Activated CD4-positive, alpha-beta T cell treated with anti-CD3 and anti-CD28 coated beads, Interleukin-2, amount 50 U/mL, for 4 hours (primary cell): Measurements from ENCODE around the gene THSD7B.

Experiments
- DNase-seq, 2 experiments: peaks; one replicate each; pipeline ENCODE4 v3.0.0-alpha.2; 2020

The THSD7B gene

DNA sequence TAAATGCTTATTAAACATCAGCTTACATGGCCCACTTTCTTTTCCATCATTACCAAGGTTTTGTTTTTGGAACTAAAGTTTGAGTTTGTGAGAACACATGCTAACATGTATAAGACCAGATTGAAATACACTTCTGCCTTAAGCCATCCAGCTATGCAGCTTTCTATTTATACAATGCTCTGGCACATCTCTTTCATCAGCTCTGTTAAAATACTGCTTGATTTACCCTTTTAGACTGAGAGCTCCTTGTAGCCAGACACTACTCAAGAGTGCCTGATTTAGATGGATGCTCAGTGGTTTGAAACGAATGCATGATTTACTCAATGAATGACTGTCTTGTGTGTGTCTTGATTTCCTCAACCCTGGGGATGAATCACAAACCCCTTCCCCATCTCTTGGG lies 392.5 kb downstream of the THSD7B start:
- no peak for DNase-seq

DNA sequence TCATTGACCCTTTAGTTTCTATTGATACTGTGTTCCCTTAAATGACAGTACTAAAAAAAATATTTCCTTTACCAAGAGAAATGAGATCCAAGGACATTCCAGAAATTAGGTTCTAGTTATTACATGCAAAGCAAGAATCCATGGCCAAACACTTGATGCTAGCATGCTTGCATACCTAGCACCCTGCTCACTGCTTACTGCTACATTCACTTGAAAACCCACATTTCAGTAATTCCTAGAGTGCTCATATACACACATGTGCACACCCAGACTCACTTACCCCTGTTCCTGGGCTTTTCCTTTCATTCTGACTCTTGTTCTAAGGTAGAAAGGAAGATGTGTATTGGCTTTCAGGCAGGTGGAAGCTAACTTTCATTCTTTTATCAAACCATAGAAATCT lies 395.9 kb downstream of the THSD7B start:
- no peak for DNase-seq

DNA sequence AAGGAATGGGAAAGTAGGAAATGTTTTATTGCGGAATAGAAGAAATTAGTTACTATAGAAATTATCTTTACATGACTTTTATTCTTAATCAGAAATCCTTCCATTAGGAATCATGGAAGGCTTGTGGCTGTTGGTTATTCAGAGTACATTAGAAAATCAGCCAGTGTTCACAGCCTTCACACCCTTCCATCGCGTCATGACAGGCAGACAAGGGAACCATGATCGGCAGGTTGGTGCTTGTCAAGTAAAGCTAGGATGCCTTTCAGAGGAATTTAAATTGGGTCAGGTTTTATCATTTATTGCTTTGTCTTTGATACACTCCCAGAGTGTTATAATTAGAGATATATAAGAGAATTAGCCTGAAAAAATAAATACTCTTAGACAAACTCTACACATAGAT lies 400.6 kb downstream of the THSD7B start:
- DNase-seq: no peak

DNA sequence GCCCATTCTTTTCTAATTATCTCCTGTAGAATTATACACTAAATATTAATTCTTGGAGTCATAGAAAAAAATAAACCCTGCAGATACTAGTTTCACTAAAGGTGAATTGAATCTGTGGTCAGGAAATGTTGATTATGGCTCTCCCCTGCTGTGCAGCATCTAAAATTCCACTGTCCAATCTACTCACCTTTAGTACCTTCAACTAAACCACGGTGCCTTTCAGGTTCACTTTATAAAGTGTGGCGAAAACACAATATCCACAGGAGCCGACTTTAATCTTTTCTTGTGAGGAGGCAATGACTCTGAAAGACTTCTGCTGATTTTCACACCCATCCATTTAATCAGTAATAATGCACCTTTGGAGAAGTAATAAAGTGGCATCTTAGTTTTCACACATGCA lies 402.3 kb downstream of the THSD7B start:
- no peak for DNase-seq

DNA sequence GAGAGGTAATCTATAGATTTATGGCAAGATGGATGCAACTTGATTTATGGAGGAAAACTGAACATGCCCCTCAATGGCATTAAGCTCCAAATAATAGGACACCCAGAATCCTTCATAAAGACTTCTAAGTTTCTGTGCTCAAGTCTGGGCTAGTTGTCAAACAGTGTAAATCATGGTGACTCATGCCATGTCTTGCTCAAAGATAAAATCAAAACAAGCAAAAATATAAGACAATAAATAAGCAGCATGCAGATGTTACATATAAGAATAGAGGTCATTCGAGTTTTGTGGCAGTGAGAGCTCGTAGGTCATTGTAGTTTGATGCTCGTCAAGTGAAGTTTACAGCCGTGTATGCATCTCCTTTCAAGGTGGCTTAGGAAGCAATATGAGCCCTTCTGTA lies 403.2 kb downstream of the THSD7B start:
- no peak for DNase-seq

DNA sequence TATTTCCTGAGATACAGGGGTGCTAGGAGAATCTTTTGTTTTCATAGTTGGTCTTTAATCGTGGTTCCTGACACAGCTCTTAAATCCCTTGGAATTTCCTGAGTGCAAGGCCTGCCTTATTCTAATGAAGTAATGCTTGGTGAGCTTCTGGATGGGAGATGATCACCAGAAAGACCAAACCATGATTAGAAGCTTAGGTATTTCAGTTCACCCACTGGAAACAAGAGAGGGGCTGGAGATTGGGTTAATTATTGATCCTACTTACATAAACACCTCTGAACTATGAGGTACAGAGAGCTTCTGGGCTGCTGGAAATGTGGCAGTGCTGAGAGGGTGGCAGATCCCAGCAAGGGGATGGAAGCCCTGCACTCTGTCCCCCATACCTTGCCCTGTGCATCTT lies 406.8 kb downstream of the THSD7B start:
- DNase-seq: no peak

DNA sequence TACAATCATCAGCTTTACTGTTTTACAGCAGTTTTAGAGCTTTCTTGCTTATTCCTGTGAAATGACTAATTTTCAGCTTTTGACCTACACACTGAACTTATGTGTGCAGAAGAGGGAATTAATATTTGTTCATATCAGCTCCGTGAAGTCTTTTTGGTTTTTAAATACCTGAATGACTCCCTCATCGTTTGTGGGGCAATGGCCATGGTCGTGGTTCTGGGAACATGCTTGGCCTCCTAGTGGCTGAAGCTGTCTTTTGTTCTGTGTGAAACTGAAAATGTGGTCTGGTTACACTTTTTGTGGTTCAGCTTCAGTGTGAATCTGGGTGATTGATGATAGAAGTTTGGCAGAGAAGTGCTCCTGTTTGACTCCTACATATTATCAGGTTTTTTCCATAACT lies 408.1 kb downstream of the THSD7B start:
- no peak for DNase-seq

DNA sequence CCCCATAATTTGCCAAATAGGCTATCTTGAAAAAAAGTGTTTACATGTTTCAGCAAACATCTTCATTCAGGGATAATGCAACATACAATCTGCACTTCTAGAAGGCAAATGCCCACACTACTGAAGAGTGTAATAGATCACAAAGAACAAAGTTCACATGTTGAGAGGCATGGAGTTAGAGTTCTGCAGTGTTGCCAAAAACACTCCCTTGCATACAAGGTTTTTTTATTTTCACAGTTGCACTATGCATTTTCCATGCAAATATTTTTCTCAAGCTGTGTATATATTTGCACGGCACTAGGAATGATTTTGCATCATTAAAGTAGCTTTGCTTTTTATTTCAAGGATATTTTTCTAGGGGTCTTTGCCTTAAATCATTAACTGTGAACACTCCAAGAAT lies 409.9 kb downstream of the THSD7B start:
- DNase-seq: no peak

DNA sequence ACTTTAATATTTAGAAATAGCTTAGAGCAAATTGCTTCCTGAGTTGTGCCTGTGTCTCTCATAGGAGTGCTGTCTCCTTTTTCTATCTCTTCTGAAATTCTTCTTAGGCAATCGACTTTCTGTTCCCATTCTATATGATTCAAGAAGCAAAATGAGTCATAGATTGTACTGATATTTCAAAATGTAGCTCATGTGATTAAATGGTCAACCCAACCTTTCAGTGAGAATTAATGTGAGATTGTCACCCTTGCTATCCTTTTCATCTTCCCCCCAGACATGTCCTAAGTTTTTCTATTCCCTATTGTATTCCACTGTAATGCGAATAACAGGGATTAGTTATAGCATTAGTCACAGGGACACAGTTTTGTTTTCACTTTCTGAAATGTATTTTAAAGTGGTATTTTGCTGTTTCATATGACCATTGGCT lies 413.6 kb downstream of the THSD7B start:
- DNase-seq: no peak

DNA sequence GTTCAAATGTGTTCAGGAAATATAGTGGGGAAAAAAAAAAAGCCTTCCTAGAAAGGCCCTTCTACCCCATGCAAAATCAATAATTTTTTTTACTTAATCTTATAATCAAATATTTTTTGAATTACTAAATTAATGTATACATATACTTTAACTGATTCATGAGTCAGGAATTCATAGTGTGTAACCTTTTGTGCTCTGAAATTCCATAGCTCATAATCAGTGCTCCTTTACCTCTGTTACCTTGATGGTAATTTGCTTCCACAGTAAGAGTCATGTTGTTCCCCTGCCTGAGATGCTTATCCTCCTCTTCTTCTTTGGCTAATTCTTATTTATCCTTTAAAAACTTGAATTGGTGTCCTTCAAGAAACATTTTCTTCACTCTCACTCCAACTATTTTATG lies 414.2 kb downstream of the THSD7B start:
- DNase-seq: no peak

DNA sequence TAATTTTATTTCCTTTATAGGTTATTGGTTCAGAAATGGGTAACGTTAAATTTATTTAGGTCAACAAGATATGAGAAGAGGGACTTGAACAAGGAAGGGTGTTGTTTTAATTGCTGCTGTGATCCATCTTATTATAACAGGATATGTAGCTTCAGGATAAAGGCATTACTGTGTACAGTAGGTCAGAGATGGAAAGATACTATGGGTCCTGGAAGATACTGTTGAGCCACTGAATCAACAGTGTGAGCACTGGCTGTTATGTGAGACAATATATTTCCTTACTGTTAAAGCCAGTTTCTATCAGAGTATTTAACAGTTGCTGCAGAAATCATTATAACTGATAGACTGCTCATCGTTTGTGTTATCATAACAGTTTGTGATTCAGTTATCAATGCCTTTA lies 414.7 kb downstream of the THSD7B start:
- no peak for DNase-seq

DNA sequence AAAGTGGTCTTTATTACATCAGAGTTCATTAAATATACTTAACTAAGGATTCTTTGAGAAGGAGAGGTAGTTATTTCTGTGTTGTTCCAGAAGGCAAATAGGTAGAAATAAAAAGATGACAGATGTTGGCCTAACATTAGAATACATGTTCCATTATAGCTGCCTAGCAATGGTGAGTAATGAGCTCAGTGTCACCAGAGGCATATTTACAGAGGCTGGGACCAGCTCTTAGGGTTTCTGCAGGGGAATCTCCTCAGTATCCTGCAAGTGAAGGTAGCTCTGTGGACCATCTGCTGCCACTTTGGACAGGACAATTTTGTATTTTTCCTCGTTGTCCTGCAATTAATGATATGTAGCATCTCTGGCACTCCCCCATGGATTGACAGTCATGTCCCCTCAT lies 416.0 kb downstream of the THSD7B start:
- no peak for DNase-seq

DNA sequence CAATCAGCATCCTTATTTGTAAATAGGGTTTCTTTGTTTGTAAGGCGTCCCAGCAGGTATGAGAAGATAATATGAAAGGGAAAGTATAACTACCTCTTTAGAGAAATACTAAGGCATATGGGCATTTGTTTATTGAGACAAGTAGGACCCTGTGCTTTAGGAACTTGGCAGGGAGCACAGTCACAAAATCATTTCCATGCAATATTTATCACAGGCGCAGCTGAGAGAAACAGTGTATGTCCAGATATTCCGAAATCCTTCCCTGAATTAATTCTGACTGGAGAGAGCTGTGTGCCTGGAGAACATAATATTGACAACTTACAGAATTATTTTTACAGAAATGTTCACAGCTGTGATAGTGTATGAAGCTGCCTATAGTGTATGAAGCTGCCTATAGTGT lies 416.7 kb downstream of the THSD7B start:
- no peak for DNase-seq

DNA sequence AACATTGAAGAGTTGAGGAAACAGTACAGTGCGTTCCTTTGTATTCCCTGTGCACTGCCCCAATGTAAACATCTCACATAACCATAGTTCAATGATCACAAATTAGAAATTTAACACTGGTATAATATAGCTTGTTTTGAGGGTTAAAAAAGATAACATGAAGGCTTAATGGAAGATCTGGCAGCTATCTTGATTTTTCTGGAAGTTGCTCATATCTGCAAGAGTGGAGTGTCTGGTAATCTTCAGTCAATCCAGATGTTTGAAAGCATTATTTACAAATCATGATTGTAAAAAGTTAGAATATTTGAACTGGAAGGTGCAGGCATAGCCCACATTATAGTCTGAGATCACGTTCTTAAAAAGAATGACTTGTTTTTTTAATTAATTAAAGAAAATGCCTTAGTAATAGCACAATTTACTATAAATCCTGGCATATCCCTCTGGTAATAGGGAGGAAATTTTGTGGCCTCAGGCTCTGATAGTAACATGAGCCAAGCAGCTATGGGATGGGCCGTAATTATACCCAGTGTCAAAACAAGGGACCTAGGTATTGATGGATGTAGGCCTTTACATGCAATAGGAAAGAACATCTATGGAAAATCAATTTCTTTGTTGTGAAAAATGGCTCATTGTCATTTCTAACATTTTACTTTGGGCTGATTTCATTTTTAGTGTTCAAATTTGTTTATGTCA lies 418.0 kb downstream of the THSD7B start:
- DNase-seq: no peak

DNA sequence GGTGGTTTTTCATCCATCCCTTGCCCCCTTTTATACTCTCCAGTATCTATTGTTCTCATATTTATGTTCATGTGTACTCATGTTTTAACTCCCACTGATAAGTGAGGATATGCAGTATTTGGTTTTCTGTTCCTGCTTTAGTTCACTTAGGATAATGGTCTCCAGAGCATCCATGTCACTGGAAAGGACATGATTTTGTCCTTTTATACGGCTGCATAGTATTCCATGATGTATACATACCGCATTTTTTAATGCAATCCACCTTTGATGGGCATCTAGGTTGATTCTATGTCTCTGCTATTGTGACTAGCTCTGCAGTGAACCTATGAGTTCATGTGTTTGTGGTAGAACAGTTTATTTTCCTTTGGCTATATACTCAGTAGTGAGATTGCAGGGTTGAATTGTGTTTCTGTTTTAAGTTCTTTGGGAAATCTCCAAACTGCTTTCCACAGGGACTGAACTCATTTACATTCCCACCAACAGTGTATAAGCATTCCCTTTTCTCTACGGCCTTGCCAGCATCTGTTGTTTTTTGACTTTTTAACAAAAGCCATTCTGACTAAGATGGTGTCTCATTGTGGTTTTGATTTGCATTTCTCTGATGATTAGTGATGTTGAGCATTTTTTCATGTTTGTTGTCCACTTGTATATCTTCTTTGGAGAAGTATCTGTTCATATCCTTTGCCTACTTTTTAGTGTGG lies 420.2 kb downstream of the THSD7B start:
- no peak for DNase-seq

DNA sequence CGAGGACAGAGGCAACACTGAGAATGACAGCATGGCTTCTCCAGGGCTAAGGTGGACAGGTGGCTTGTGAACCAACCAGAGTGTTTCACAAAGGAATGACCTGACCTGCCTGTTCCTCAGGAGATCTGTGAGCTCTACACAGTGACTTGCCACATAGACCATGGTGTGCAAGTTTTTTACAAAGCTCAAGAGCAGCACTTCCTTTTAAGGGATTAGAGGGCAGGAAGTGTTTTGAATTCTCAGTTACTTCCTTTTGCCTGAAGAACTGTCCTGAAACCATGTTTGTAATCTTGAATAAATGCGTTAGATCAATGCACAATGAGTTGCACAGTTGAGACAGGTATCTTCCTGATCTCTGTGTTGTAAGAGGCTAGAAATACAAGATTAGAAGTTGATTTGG lies 421.9 kb downstream of the THSD7B start:
- DNase-seq: no peak

DNA sequence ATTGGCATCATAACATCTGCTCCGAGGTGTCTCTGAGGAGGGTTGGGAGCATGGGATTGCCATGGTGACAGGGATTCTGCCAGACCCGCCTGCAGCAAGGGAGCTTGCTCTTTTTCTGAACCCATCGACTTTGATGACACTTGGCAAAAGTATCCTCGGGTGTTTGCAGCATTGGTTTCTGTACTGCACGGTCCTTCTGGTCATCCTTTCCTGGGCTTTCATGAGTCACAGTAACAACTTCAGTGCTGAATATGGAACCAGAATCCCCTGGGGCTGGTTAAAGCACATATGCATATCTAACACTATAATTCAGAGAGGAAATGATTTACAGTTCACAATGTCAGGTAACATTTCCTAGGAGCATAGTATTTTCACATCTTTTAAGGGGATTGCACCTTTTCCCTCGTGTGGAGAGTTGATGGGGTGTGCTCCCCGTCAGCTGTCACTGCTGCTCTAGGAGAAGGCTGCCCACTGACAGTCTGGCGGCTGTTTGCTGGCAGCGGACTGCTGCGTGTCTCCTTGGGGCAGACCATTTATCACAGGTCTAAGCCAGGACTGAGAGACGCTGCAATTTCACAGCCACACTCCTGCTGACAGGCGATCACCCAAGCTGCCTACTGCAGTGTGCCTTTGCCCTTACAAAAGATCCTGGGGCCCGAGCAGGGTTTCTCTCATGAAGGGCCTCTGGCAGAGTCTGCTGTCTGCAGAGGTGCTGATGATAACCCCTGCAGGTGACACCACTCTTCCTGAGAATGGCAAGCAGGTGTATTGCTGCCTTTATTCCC lies 425.3 kb downstream of the THSD7B start:
- DNase-seq: no peak

DNA sequence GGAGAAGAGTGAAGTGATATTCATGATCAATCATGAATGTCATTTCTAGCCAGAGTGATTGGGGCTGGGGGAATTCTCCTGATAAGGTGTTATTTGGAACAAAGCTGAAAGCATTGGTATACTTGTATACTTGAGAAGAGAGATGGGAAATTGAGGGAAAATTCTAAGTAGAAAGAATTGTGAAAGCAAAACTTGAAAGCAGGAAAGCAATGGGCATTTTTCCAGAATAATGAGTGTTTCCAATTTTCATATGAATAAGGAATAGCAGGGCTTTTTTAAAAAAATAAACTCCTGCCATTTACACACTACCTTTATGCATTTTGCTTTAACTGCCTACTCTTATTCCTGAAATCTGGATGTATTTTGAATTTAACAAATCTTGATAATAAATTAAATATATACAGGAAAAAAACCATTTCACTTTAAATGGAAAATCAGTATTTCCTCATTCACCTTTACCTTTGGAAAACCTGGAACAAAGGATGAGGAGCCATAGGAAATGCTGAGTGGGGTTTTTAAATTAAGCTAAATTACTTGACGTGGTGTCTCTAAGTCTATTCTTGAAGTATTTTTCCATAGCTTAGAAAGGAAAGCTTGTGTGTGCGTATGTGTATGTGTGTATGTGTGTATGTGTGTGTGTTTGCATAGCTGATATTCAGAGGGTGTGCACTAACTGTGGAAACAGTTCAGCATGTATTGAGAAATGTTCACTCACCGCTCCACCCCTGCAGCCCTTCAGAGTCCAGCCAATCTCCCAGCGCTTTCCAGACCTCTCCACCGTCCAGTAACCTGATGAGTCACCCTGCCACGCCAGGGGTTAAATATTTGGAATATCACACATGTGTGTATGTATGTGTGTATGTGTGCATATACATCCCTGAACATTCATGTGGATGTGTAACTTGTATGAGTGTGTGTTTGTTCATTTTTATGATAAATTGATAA lies 427.3 kb downstream of the THSD7B start:
- no peak for DNase-seq

DNA sequence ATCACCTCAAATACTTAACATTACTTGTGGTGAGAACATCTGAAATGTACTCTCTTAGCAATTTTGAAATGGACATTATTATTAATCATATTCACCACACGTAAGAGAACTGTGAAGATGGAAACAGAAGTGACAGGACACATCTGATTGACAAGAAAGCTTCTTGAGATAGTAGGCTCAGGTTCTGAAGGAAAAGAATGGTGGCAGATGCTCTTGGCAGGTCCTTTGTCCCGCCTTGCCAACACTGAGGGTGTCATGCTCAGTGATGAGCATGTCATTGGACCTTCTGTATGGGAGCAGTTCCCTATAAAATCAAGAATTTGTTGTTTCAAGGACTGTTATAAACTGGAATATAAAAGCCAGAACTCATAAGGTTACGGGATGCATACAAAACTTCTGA lies 428.1 kb downstream of the THSD7B start:
- no peak for DNase-seq

DNA sequence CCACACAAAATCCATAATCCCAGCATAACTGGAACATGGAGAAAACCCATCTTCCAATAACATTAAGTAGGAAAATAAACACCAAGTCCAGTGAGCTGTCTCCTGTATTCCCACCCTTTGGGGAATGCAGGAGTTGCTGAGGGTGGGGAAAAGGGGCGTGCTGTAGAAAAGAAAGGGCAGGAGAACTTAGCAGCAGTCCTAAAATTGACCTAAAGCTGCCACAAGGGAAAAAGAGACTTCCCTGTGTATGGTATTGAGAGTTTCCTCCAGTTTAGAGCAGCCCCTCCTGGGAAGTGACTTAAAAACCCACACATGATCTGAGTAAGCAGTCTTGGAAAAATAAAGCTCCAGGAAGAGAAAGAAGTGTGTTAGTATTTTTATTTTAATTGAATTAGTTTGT lies 428.8 kb downstream of the THSD7B start:
- DNase-seq: no peak

DNA sequence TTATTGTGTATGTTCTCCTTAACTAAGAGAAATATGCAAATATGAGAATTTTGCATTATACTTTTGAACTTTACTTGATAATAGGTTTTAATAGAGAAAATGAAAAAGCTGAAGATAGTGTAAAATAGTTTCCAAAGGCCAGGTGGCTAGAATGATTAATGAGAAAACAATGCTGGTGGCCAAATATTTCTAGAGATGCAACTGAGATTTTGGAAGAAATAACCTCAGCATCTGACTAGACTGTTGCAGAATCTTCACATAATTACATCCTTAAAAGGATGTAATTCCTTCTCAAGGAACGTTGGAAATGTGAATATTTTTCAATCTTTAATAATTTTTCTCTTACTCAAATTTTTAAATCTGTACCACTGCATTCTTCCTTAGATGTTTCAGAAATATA lies 434.4 kb downstream of the THSD7B start:
- DNase-seq: no peak

DNA sequence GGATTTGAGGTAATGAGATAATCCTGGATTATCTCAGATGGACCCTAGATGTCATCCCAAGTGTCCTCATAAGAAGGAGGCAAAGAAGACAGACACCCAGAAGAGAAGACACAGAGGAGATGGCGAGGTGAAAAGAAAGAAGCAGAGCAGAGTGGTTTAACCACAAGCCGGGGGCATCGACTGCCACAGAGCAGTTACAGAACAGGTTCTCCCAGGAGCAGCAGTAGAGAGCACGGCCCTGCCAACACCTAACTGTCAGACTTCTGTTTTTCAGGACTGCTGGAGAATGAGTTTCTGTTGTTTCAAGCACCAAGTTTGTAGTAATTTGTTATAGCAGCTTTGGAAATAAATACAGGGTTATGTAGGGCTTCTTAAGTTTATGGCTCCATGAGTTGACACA lies 437.0 kb downstream of the THSD7B start:
- no peak for DNase-seq

DNA sequence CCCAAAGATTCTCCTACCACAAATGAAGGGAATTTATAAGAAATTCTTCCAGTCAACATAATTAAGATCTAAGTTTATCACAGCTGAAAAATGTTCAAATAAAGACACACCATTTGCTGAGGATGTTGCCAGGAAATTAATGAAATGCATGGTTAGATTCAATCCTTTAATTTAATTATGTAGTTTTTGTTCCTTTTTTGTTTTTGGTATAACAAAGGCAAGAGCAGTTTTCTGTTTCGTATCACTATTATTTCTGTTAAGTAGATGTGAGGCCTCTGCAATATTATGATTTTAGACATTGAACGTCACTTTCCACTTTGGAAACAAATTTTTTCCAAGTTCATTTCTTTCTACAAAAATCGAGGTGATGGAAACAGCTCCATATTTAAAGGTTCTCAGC lies 440.0 kb downstream of the THSD7B start:
- DNase-seq: no peak
